ENCODE results near the gene TOMM34. TPM values are rescaled to one million over a fixed set of nuclear protein-coding genes. Genes with fewer than 3 reads are reported as not detected.

TOMM34 gene
- total and polyA plus RNA-seq, 2 donors (not counting 1 experiment from before 2014, with no cell fraction given): 15.5 to 25.6 TPM

DNA sequence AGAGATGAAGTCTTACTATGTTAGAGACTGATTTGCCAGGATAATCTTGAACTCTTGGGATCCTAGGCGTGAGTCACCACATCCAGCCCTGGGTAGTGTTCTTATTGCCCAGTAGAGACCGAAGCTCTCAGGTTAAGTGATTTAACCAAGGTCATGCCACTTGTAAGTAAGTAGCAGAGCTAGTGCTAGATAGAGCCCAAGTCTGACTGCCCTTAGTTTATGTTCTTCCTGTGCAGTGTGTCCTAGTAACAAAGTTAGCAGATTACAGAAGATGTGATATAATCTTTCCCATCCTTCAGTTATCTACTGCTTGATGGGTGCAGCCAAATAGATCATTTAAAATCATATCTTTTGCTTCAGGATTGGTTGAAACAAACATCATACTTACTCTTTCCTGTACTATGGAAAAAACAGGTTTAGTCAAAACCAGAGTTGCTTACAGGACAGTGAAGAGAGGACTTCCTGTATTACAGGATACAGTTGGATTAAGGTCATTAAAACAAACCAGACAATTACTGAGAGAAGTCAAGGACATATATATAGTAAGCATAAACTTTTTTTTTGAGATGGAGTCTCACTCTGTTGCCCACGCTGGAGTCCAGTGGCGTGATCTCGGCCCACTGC, 59.9 kb downstream of the TOMM34 start:
- H4K20me1 ChIP-seq (ENCODE audit: control insufficient read depth, extremely low read depth, insufficient read depth, low read length): peaks cover 7% of the 10 kb centered on the region
- H3K9me3 ChIP-seq (ENCODE audit: control insufficient read depth, insufficient read depth, low read depth, low read length): no peaks in the 10 kb centered on the region
- H2AFZ ChIP-seq (ENCODE audit: low read length): no peak overlapping the region
- H3K9ac ChIP-seq (ENCODE audit: insufficient read depth, low read length): no peak overlapping the region
- H3K4me3 ChIP-seq (replicated peaks in 1 of 4; ENCODE audit: control extremely low read depth in 1 of 4, insufficient read depth in 1 of 4, low read depth in 3 of 4, low read length in 4 of 4): no peak overlapping the region
- DNase-seq (ENCODE audit: low read depth in 2 of 2): no peak
- no peak overlapping the region for H3K27ac ChIP-seq (ENCODE audit: insufficient read depth, low read length)
- no peak overlapping the region for H3K4me2 ChIP-seq (ENCODE audit: extremely low read depth, insufficient read depth, low read length)
- peaks cover 4% of the 10 kb centered on the region for H3K4me1 ChIP-seq (ENCODE audit: control insufficient read depth, extremely low read depth, insufficient read depth, low read length)
- no peaks in the 10 kb centered on the region for H3K27me3 ChIP-seq (ENCODE audit: control insufficient read depth, insufficient read depth, low read length)
- H3K79me2 ChIP-seq (ENCODE audit: control insufficient read depth, insufficient read depth, low read length): peaks cover 72% of the 10 kb centered on the region
- H3K36me3 ChIP-seq (ENCODE audit: control insufficient read depth, insufficient read depth, low read length): peaks cover 3% of the 10 kb centered on the region
- TF ChIP-seq, protein P1, sequence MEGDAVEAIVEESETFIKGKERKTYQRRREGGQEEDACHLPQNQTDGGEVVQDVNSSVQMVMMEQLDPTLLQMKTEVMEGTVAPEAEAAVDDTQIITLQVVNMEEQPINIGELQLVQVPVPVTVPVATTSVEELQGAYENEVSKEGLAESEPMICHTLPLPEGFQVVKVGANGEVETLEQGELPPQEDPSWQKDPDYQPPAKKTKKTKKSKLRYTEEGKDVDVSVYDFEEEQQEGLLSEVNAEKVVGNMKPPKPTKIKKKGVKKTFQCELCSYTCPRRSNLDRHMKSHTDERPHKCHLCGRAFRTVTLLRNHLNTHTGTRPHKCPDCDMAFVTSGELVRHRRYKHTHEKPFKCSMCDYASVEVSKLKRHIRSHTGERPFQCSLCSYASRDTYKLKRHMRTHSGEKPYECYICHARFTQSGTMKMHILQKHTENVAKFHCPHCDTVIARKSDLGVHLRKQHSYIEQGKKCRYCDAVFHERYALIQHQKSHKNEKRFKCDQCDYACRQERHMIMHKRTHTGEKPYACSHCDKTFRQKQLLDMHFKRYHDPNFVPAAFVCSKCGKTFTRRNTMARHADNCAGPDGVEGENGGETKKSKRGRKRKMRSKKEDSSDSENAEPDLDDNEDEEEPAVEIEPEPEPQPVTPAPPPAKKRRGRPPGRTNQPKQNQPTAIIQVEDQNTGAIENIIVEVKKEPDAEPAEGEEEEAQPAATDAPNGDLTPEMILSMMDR (conservative IDR thresholded peaks at IDR 0.05 in 1 of 2, IDR thresholded peaks at IDR 0.05 in 1 of 2; ENCODE audit: low read depth in 1 of 2, low read length in 2 of 2): no peak
- no peak for TF ChIP-seq EZH2 (IDR thresholded peaks at IDR 0.05; ENCODE audit: low read length, missing control alignments)

DNA sequence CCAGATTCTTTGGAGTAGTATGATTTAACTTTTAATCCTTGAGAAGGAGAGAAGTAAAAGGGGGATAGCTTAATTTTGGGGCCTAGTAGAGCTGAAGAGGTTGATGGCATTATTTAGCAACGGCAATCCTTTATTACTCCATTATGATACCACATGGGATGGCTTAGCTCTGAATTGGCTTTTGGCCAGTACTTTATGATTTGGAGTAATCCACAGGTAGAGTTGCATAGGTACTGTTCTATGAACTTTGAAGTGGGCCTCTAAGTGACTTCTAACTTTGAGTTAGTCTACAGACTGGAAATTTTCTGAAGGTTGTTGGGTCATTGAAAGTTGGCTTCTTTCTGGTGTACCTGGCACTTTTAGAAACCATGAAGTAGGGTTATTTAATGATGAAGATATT, 63.1 kb downstream of the TOMM34 start:
- Histone ChIP-seq H2AFZ (ENCODE audit: low read length) (no peak overlapping the region), H3K27ac (ENCODE audit: insufficient read depth, low read length) (no peak overlapping the region), H3K9me3 (ENCODE audit: control insufficient read depth, insufficient read depth, low read depth, low read length) (no peaks in the 10 kb centered on the region), H3K4me3 (replicated peaks in 1 of 4; ENCODE audit: control extremely low read depth in 1 of 4, insufficient read depth in 1 of 4, low read depth in 3 of 4, low read length in 4 of 4) (no peak overlapping the region), H3K4me2 (ENCODE audit: extremely low read depth, insufficient read depth, low read length) (no peak overlapping the region), H3K4me1 (ENCODE audit: control insufficient read depth, extremely low read depth, insufficient read depth, low read length) (peaks cover 4% of the 10 kb centered on the region), H3K9ac (ENCODE audit: insufficient read depth, low read length) (no peak overlapping the region), H3K36me3 (ENCODE audit: control insufficient read depth, insufficient read depth, low read length) (peaks cover 2% of the 10 kb centered on the region), H3K27me3 (ENCODE audit: control insufficient read depth, insufficient read depth, low read length) (no peaks in the 10 kb centered on the region), H4K20me1 (ENCODE audit: control insufficient read depth, extremely low read depth, insufficient read depth, low read length) (peaks cover 11% of the 10 kb centered on the region), H3K79me2 (ENCODE audit: control insufficient read depth, insufficient read depth, low read length) (peaks cover 96% of the 10 kb centered on the region)
- DNase-seq (ENCODE audit: low read depth in 2 of 2): no peak
- TF ChIP-seq, protein P1 (conservative IDR thresholded peaks at IDR 0.05 in 1 of 2, IDR thresholded peaks at IDR 0.05 in 1 of 2; ENCODE audit: low read depth in 1 of 2, low read length in 2 of 2): no peak
- no peak for TF ChIP-seq EZH2 (IDR thresholded peaks at IDR 0.05; ENCODE audit: low read length, missing control alignments)

DNA sequence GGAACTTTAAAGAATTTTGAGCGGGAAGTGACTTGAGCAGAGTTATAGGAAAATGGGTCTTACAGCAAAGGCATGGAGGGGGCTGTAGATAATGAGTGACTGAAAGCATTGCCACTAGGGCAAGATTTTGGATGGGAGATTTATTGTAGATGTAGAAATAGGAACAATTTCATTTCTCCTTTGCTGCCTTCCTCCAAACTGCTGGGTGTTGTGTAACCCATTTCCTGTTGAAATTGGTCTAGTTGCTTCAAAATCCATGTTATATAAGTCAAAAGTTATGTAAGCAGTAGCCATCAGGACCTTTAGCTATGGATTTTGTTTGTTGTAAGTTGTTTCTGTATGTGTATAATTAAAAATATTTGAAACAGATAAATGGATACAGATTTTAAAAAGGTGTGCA, 63.6 kb downstream of the TOMM34 start:
- Histone ChIP-seq H3K4me1 (ENCODE audit: control insufficient read depth, extremely low read depth, insufficient read depth, low read length) (peaks cover 4% of the 10 kb centered on the region), H3K36me3 (ENCODE audit: control insufficient read depth, insufficient read depth, low read length) (peaks cover 2% of the 10 kb centered on the region), H2AFZ (ENCODE audit: low read length) (no peak overlapping the region), H3K79me2 (ENCODE audit: control insufficient read depth, insufficient read depth, low read length) (peaks cover 98% of the 10 kb centered on the region), H3K27me3 (ENCODE audit: control insufficient read depth, insufficient read depth, low read length) (no peaks in the 10 kb centered on the region), H3K27ac (ENCODE audit: insufficient read depth, low read length) (no peak overlapping the region), H3K4me2 (ENCODE audit: extremely low read depth, insufficient read depth, low read length) (no peak overlapping the region), H3K4me3 (replicated peaks in 1 of 4; ENCODE audit: control extremely low read depth in 1 of 4, insufficient read depth in 1 of 4, low read depth in 3 of 4, low read length in 4 of 4) (no peak overlapping the region), H3K9me3 (ENCODE audit: control insufficient read depth, insufficient read depth, low read depth, low read length) (no peaks in the 10 kb centered on the region), H3K9ac (ENCODE audit: insufficient read depth, low read length) (no peak overlapping the region), H4K20me1 (ENCODE audit: control insufficient read depth, extremely low read depth, insufficient read depth, low read length) (peaks cover 12% of the 10 kb centered on the region)
- TF ChIP-seq, protein P1 (conservative IDR thresholded peaks at IDR 0.05 in 1 of 2, IDR thresholded peaks at IDR 0.05 in 1 of 2; ENCODE audit: low read depth in 1 of 2, low read length in 2 of 2): no peak
- TF ChIP-seq EZH2 (IDR thresholded peaks at IDR 0.05; ENCODE audit: low read length, missing control alignments): no peak
- DNase-seq (ENCODE audit: low read depth in 2 of 2): peak in 1 of 2 donors; percentile 45
